HFFc6 (cell line): ENCODE measurements around the gene P2RY2. TPM values are rescaled to one million over a fixed set of nuclear protein-coding genes. Genes with fewer than 3 reads are reported as not detected.

Experiments used
- DNase-seq: peaks from one replicate; pipeline ENCODE4 v3.0.0-alpha.2; 2018
- H3K27ac Mint-ChIP-seq: 2 replicates; pipeline ENCODE4 v1.8.0; 2020; ENCODE audit warnings: mild to moderate bottlenecking, mixed read lengths
- H3K27me3 Mint-ChIP-seq: 2 replicates; pipeline ENCODE4 v1.8.0; 2021; ENCODE audit warnings: mild to moderate bottlenecking, moderate library complexity, mixed read lengths; ENCODE audit not compliant: insufficient read depth
- H3K36me3 Mint-ChIP-seq: 2 replicates; pipeline ENCODE4 v1.8.0; 2021; ENCODE audit warnings: low read depth, mixed read lengths
- H3K4me1 Mint-ChIP-seq: 2 replicates; pipeline ENCODE4 v1.8.0; 2020; ENCODE audit warnings: low read depth, mixed read lengths
- H3K4me3 Mint-ChIP-seq: 2 replicates; pipeline ENCODE4 v1.8.0; 2020; ENCODE audit warnings: mild to moderate bottlenecking, moderate library complexity, mixed read lengths
- H3K9me3 Mint-ChIP-seq: 2 replicates; pipeline ENCODE4 v1.8.0; 2020; ENCODE audit warnings: mild to moderate bottlenecking, mixed read lengths
- CTCF ChIP-seq: fragments of 200-600 bp; sonication (generic); IDR thresholded peaks from 2 replicates; pipeline ENCODE4 v1.5.0; 2021; ENCODE audit warnings: antibody characterized with exemption, mild to moderate bottlenecking
- total RNA-seq, 6 experiments: library from RNA; stranded (reverse); fragmentation: NEBNext Ultra II Directional; extraction: Animal tissue kit (Norgen Biotek cat#: 25700); gene quantifications; 2 replicates in 1 of 6; 3 replicates in 5 of 6; pipeline ENCODE4 v1.2.3, GENCODE V29; 2021

Gene P2RY2
- total RNA-seq, 6 experiments from 2014 or later: 0.08 to 0.20 (median 0.16) TPM; not detected in 1

DNA sequence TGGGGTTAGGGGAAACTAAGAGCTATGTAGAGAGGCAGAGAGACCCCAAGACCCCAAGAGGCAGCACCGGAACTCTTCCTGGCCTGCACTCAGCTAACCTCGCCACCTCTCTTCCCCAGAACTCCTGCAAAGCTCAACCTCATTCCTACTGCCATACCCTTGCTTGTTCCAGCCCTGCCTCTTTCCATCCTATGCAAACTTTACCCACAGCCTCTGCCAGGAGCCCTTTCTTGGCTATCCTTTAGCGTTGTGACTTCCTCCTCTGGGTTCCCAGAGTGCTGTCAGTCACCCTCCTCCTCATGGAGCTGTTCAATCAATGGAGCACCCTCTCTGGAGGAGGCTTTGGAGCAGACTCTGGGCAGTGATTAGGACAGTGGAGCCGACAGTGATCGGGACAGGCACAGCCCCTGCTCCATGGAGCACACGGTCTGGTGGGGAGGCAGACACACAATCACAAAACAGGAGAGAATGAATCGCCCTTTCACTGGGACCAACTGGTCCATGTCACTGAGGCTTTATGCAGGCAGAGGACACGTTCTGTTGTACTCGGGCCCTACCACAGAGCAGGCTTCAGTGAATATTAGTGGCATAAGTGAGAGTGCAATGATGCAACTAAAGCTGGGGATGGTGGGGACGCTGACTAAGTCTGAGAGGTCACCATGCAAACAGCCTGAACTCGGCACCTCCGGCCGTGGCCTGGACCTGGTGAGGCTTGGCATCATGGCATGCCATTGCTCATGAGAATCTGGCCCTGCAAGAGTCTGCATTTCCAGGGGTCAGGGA is 24.6 kb upstream of the P2RY2 start:
- Mint-ChIP-seq H3K36me3 (no peaks in the 10 kb centered on the region), H3K27me3 (no peaks in the 10 kb centered on the region; the same call in 1 of the 2 replicates), H3K9me3 (no peaks in the 10 kb centered on the region), H3K4me3 (no peak overlapping the region), H3K4me1 (peaks cover 30% of the 10 kb centered on the region), H3K27ac (no peak overlapping the region)
- TF ChIP-seq CTCF: no peak
- DNase-seq: no peak

- H3K9me3 Mint-ChIP-seq: no peaks in the 10 kb centered on the region
- peaks cover 35% of the 10 kb centered on the region for H3K4me1 Mint-ChIP-seq
- no peak for DNase-seq
- H3K27me3 Mint-ChIP-seq: no peaks in the 10 kb centered on the region; the same call in 1 of the 2 replicates
- H3K4me3 Mint-ChIP-seq: no peak overlapping the region
- no peak overlapping the region for H3K27ac Mint-ChIP-seq
- TF ChIP-seq CTCF: no peak
- H3K36me3 Mint-ChIP-seq: no peaks in the 10 kb centered on the region
These were observed 24.0 kb upstream of the P2RY2 start for GRCh38 chr11:73194034-73194507.

- no peaks in the 10 kb centered on the region for H3K9me3 Mint-ChIP-seq
- H3K27me3 Mint-ChIP-seq: no peaks in the 10 kb centered on the region; the same call in 1 of the 2 replicates
- TF ChIP-seq CTCF: no peak
- DNase-seq: no peak
- peaks cover 35% of the 10 kb centered on the region for H3K4me1 Mint-ChIP-seq
- H3K27ac Mint-ChIP-seq: no peak overlapping the region
- H3K4me3 Mint-ChIP-seq: no peak overlapping the region
- H3K36me3 Mint-ChIP-seq: no peaks in the 10 kb centered on the region
These were observed 23.5 kb upstream of the P2RY2 start for GRCh38 chr11:73194593-73194992.

DNA sequence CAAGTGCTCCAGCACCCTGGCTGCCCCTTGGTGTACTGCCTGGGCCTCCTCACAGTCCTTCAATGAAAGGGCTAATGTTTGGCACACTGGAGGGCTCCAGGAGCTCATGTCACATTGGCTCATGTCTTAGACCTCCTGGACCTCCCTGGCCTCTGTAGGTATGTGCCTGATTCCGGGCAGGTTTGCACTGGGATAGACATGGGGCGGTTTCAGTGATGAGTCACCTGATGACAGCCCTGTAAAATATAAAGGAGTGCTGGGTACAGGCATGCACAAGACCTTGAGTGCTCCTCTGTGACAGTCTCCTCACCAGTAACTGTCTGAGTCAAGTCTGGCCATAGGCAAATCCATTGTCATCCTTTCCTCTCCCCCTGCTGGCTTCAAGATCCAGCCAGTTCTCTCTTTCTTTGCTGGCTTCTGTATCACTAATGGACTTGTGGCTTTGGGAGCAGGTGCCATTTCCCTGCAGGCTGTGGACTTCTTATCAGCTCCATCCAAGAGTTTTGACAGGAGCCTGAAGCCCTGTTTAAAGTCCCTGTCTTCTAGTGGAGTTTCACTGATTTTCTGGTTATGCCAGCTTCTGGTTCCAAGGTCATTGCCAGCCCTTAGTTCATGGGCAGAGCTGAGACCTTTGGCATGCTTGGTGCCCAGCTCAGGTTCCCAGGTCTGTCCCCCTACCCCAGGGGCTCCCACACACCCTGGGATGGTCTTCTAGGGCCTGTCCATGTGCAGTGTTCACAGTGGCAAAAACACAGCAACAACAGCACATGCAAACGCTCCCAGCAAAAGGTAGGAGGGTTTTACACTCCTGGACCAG is 22.7 kb upstream of the P2RY2 start:
- Mint-ChIP-seq H3K9me3 (no peaks in the 10 kb centered on the region), H3K27ac (no peak overlapping the region), H3K27me3 (peaks cover 4% of the 10 kb centered on the region), H3K36me3 (no peaks in the 10 kb centered on the region), H3K4me1 (peaks cover 35% of the 10 kb centered on the region), H3K4me3 (no peak overlapping the region)
- no peak for TF ChIP-seq CTCF
- peak; percentile 60 for DNase-seq

DNA sequence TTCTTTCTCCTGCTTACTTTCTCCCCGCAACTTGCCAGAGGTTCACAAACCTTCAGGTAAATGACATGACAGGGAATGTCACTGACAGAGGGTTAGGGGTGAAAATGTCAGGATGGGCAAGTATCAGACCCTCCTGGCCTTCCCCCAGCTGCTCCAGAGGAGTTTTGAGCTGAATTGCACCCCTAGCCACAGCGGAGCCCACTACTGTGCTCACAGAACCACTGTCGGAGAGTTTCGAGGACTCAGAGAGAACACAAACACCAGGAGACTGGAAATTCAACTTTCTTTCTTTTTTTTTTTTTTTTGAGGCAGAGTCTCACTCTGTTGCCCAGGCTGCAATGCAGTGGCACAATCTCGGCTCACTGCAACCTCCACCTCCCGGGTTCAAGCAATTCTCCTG is 21.5 kb upstream of the P2RY2 start:
- H3K27me3 Mint-ChIP-seq: peaks cover 6% of the 10 kb centered on the region
- H3K36me3 Mint-ChIP-seq: no peaks in the 10 kb centered on the region
- TF ChIP-seq CTCF: no peak
- H3K27ac Mint-ChIP-seq: no peak overlapping the region
- peaks cover 35% of the 10 kb centered on the region for H3K4me1 Mint-ChIP-seq
- DNase-seq: no peak
- no peaks in the 10 kb centered on the region for H3K9me3 Mint-ChIP-seq
- H3K4me3 Mint-ChIP-seq: no peak overlapping the region
